GM11168 (cell line): ENCODE data around the gene NDUFA7.
"Not testable (repeated sequence)": the region's sequence is repeated elsewhere in the genome, so short reads cannot be mapped to it uniquely, and the experiment has no call there.

Experiments
- in situ Hi-C: fragments of 300-500 bp; cut with MboI; formaldehyde crosslinking; loops from one replicate; pipeline ENCODE4 v1.12.0; 2022; ENCODE audit warnings: low sequenced_read_pairs; ENCODE audit not compliant: unreplicated experiment

Gene NDUFA7

DNA sequence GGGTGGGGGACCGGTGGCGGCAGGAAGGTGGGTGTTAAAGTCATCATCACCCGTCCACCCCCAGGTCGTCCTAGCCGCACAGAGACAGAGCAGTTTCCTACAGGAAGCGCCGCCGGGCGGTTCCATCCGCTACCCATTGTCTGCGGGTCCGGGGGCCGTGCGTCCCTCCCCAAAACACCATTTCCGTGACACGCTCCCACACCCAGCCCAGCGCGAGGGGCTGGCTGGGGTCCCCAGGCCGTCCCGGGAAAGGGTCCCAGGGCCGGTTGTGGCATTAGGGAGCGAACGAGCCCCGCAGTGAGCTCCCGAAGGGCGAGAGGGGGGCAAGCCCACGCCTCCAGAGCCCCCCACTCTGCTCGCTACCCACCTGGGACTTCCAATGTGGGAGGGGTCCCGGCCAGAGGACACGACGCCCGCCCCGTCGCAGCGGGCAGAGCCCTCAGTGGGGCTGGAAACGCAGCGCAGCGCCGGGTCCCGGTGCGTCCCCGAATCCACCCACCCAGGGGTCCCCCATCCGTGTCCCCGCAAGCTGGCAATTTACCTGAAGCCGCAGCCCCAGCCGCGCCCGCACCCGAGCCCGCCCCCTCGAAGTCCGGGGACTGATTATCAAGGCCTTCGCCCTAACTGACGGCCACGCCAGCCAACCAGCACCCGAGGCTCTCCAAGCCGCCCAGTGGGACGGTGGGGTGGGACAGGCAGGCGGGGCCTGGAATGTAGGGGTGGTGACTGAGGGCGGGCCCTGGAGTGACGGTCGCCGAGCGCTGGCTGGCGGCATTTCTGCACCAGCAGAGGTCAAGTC, 21.7 kb upstream of the NDUFA7 start, which contains the start of gene KANK3:
Gene KANK3 (minus strand): TSS at position 579 of the 799 bp plus-strand sequence. CDS start 5,434 bp downstream, outside the sequence.
- in situ Hi-C loops: no loop called here

- in situ Hi-C loops: no loop called here
Observed at GRCh38 chr19:8342316-8342683, 21.1 kb upstream of the NDUFA7 start.

GRCh38 chr19:8341504-8341903, 20.3 kb upstream of the NDUFA7 start:
- in situ Hi-C loops: not testable (repeated sequence)

DNA sequence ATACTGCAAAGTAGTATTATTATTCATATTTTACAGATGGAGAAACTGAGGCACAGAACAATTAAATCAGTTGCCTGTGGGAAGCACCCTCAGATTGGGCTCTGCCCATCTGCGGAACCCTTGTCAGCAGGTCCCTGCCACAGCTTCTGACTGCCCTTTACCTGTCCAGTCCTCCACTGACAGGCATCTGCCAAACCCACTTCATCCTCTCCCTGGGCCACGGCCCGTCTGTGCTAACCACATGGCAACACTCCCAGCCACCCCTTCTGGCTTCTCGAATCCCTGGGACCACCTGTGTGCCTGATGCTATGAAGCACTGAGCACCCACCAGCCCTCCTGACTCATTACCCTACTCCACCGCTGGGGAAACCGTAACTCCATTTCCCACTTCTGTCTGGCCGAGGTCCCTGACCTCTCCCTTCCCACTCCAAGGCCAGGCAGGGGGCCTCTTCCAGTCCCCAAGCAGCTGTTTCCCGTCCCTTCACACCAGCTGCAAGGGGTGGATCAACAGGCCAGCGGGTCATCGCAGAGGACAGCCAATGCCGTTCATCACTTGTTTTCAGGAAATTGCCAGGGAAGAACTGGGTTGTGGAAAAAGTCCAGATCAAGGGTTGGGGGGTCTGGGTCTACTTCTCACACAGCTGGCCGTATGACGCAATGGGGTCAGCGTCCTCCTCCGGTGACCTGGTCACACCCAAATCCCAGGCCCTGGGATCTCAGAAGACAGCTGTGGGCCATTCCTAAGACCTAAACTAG, 19.3 kb upstream of the NDUFA7 start:
- in situ Hi-C loops: no loop called here

- in situ Hi-C loops: no loop called here
Observed at GRCh38 chr19:8338835-8339234, 17.7 kb upstream of the NDUFA7 start.

- in situ Hi-C loops: no loop called here
Observed at GRCh38 chr19:8337728-8338127, 16.6 kb upstream of the NDUFA7 start.

DNA sequence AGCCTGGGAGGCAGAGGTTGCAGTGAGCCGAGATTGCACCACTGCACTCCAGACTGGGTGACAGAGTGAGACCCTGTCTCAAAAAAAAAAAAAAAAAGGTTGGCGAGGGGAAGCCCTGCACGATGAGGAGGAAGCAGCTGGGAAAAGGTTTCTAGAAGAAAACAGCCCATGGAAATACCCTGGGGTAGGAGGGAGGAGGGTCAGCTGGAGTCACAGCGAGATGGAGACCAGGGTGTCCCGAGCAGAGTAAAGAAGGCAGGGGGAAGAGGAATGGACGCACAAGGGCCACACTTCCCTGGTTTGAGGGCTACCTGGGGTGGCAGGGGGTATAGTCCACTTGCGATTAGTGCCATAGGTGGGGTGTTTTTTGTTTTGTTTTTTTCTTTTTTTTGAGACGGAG, 15.5 kb upstream of the NDUFA7 start:
- in situ Hi-C loops: no loop called here

DNA sequence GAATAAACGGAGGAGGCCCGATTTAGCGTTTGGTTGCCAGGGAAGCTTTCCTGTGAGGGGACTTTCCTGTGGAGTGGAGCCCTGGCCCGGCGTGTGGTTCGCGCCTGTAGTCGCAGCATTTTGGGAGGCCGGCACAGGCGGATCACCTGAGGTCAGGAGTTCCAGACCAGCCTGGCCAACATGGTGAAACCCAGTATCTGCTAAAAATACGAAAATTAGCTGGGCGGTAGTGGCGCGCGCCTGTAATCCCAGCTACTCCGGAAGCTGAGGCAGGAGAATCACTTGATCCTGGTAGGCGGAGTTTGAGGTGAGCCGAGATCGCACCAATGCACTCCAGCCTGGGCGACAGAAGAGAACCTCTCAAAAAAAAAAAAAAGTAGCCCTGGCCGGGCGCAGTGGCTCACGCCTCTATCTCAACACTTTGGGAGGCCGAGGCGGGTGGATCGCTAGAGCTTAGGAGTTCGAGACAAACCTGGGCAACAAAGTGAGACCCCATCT, 14.9 kb upstream of the NDUFA7 start:
- in situ Hi-C loops: no loop called here

DNA sequence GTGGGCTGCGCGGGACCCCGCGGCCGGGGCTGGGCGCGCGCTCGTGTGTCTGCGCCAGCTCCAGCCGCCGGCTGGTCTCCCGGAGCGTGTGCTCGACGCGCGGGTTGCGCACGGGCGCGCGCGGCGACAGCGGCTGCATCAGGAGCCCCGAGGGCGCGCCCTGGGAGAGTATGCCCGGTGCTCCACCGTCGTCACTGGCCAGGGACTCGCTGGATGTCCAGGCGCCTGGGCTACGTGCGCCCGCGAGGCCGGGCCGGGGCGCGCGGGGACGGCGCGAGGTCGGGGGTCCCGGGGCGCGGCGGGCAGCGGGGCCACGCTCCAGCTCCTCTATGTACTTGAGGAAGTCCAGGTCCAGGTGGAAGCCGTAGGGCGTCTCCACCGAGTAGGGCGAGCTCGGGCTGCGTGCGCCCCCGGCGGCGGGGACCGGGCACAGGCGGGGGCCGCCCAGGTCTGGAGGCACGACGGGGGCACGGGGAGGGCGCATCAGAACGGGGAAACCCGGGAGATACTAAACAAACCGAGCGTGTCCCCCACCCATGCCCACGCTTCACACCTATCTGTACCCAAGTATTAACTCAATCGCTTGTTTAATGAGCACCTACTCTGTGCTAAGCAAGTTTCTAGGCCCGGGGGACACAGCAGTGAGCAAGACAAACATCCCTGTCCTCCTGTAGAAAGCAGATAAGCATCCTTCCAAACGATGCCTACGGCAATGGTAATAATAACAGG, 14.3 kb upstream of the NDUFA7 start:
- in situ Hi-C loops: no loop called here

GRCh38 chr19:8334458-8335342, 13.5 kb upstream of the NDUFA7 start:
- in situ Hi-C loops: no loop called here

DNA sequence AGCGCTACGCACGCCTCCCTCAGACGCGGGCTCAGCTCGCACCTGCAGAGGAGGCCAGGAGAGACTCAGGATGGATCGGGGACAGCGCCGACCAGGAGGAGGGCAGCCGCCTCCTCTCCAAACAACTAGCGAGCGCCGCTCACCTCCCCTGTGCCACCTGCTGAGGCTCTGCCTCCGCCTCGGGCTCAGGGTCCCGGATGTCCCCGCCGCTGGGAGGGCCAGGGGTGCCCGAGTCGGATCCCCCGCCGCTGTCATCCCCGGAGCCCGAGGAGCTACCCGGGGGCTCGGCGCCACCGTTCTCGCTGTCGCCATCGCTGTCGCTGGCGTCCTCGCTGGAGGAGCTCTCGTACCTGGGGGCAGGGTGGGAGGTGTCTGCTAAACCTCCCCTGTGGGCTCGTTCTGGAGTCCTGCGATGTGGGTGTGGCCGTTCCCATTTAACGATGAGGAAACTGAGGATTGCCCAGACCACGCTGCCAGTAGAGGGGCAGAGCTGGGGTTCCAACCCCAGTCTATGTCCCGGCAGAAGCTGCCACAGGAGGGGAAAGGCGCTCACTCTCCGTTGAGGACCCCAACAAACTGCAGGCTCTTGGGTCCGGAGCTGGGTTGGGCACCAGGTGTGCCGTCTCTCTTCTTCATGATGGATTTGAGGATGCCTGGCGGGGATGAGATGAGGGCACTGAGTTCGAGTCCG, 12.7 kb upstream of the NDUFA7 start:
- in situ Hi-C loops: no loop called here

DNA sequence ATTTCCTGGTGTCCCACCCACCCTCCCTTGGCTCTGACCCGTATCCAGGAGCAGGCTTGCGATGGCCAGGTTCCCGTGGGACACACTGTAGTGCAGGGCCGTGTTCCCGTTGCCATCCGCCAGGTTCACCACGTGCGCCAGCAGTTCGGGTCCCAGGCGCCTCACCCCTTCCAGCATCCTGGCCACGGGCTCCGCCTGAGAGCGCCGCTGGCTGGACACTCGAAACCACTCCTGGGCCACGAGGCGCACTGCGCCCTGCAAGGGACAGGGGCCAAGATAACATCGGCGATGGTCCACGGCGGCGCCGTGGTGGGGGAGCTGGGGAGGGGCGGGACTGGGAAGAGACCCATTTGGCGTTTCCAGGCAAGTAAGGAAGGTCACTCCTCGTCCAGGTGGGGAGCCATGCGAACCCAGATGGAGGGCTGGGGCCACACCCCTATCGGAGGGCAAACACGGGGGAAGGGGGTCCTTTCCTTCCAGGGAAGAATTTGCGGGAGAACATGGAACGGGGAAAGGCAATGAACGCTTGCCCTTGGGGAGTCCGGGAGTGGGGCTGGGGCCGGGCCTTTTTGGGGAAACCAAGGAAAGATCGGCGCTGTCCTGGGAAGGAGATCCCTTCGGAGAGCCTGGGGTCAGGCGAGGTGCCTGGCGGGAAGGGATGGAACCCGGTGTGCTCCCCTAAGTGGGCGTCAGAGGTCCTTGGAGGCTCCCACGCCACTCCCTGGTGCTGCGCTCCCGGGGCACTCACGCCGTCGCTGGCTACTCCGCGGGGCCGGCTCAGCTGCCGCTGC, 12.0 kb upstream of the NDUFA7 start:
- in situ Hi-C loops: no loop called here

DNA sequence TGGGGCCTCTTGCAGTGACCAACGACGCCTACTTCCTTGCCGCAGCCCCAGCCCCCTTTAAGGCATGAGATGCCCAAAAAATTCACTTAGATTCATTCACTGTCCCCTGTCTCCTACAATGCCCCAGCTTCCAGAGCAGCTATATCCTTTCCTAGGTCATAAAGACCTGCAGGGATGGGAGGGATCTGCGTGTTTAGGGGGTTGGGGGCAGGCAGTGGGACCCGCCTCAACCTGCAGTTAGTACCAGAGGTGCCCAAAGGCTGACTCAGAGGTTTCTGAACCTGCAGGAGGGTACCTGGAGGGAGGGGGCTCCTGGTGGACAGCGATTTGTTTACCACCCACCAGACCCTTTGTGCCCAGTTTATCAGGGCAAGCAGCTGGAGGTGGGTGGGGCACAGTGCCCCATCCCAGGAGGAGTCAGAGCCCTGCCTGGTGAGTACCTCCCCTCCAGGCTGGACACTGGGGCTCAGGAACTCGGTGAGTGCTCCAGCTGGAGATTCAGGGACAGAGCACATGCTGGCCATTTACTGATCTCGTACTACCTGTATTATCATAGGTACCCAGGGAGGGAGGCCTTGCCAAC, 10.2 kb upstream of the NDUFA7 start:
- in situ Hi-C loops: no loop called here

GRCh38 chr19:8329996-8330395, 8.8 kb upstream of the NDUFA7 start:
- in situ Hi-C loops: no loop called here

DNA sequence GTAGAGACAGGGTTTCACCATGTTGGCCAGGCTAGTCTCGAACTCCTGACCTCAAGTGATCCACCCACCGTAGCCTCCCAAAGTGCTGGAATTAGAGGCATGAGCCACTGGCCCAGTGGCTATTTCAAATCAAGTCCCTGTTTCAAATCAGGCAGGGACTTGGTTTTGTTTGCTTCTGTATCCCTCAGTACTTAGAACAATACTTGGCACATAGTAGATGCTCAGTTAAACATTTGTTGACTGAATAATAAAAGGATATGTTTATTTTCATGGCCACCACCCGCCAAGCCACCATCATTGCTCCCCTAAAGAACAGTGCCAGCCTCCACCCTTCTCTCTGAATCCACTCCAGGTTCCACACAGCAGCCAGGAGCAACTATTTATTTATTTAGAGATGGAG, 4.3 kb upstream of the NDUFA7 start:
- in situ Hi-C loops: no loop called here

GRCh38 chr19:8324186-8325050, 3.2 kb upstream of the NDUFA7 start:
- in situ Hi-C loops: no loop called here

DNA sequence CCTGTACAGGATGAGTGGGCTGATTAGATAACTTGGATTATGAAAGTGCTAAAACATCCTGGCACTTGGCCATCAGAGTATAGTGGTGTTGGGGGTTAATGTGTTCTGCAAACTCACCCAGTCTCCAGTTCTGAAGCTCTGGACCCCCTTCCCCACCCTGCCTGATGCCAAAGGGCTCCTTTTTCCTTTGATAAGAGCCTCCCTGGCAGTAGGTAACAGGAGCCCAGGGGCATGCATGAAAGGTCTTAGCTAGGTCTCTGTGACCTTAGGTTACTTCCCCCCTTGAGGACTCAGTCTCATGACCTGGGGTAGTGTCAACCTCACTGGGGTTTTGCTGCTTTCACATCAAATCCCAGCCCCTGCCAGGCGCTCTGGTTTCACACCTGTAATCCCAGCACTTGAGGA, 2.6 kb upstream of the NDUFA7 start:
- in situ Hi-C loops: no loop called here
